PFSK-1 (cell line): ENCODE results near the gene TAS1R2.

ENCODE experiments used
- FOXP2 ChIP-seq: optimal IDR thresholded peaks from 2 replicates; pipeline ENCODE3; 2011; ENCODE audit warnings: borderline replicate concordance, control low read depth, inconsistent platforms; ENCODE audit not compliant: insufficient read depth; ENCODE audit errors: extremely low read length, extremely low read depth
- POLR2AphosphoS5 ChIP-seq: IDR thresholded peaks from 2 replicates; pipeline ENCODE4 v1.6.1; 2012; ENCODE audit warnings: low read depth, mild to moderate bottlenecking, control low read depth, low read length, moderate library complexity
- REST ChIP-seq, 2 experiments: IDR thresholded peaks; 2 replicates each; pipeline versions ENCODE4 v1.6.1 to v1.8.0; 2011 to 2012; ENCODE audit warnings: low read depth in 2 of 2, low read length in 2 of 2, control low read depth in 1 of 2, inconsistent platforms in 1 of 2, mild to moderate bottlenecking in 1 of 2, moderate library complexity in 1 of 2; ENCODE audit not compliant: insufficient read depth in 1 of 2
- SIN3A ChIP-seq: IDR thresholded peaks from 2 replicates; pipeline ENCODE4 v1.6.1; 2012; ENCODE audit warnings: mild to moderate bottlenecking, low read length, moderate library complexity, borderline replicate concordance; ENCODE audit not compliant: insufficient read depth
- TAF1 ChIP-seq: IDR thresholded peaks from 2 replicates; pipeline ENCODE4 v1.6.1; 2012; ENCODE audit warnings: low read length, control low read depth, borderline replicate concordance; ENCODE audit not compliant: insufficient read depth

The TAS1R2 gene

GRCh38 chr1:18855573-18855972, 3.9 kb downstream of the TAS1R2 start:
- TF ChIP-seq SIN3A: no peak
- TF ChIP-seq FOXP2: no peak
- no peak for TF ChIP-seq POLR2AphosphoS5
- no peak for TF ChIP-seq REST (IDR thresholded peaks at IDR 0.05; ENCODE audit: insufficient read depth in 1 of 2, low read depth in 2 of 2, low read length in 2 of 2)
- no peak for TF ChIP-seq TAF1

- TF ChIP-seq FOXP2 (no peak), POLR2AphosphoS5 (no peak), REST (IDR thresholded peaks at IDR 0.05; ENCODE audit: insufficient read depth in 1 of 2, low read depth in 2 of 2, low read length in 2 of 2) (no peak), TAF1 (no peak), SIN3A (no peak)
Observed at GRCh38 chr1:18854331-18855025, 5.0 kb downstream of the TAS1R2 start.

DNA sequence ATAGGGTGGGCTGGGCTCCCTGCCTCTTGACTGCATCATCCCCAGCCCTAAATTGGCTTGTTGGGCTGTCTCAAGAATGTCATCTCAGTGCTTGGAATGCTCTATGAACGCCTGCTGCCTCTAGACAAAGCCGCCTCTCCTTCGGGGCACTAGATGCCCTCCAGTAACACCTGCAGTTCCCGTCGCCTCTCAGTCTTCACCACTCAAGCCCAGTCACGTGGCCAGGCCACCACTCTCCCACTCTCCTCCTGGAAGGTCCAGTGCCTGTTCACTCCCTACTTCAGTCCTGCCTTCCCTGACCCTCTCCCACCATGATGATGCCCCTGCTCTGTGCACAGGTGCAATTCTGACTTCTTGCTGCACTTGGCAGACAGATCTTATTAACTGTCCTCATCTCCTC, 7.0 kb downstream of the TAS1R2 start:
- TF ChIP-seq FOXP2: no peak

GRCh38 chr1:18849261-18849711, 10.2 kb downstream of the TAS1R2 start:
- no peak for TF ChIP-seq POLR2AphosphoS5
- no peak for TF ChIP-seq FOXP2
- TF ChIP-seq REST (IDR thresholded peaks at IDR 0.05; ENCODE audit: insufficient read depth in 1 of 2, low read depth in 2 of 2, low read length in 2 of 2): no peak
- TF ChIP-seq TAF1: no peak
- no peak for TF ChIP-seq SIN3A

DNA sequence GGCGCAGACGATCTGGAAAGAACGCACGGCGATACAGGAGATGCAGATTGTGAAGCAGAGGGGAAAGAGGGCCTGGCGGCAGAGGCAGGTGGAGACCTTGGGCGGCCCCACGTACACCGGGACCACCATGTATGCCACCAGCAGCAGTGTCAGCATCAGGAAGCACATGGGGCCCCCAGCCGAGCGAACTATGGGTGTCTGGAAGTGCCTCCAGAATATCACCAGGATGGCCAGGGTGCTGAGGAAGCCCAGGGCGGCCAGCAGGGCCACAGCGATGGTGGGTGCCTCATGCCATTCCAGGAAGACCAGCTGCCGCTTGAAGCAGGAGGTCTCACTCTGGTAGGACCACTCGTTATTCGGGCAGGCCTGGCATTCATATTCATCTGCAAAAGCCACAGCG, 19.3 kb downstream of the TAS1R2 start:
- no peak for TF ChIP-seq SIN3A
- TF ChIP-seq TAF1: no peak
- no peak for TF ChIP-seq REST (IDR thresholded peaks at IDR 0.05; ENCODE audit: insufficient read depth in 1 of 2, low read depth in 2 of 2, low read length in 2 of 2)
- no peak for TF ChIP-seq FOXP2
- TF ChIP-seq POLR2AphosphoS5: no peak
